GM18502 (cell line): Measurements from ENCODE around the gene MBD1.
A peak's percentile ranks its signal among the peaks of the same experiment; 100 is the strongest.
"Not testable (repeated sequence)": the region's sequence is repeated elsewhere in the genome, so short reads cannot be mapped to it uniquely, and the experiment has no call there.

ENCODE experiments used
- ATAC-seq: cut with Tn5 transposase; IDR thresholded peaks from one replicate; pipeline ENCODE4 v1.9.1; 2021; ENCODE audit warnings: mild to moderate bottlenecking; ENCODE audit not compliant: unreplicated experiment, poor library complexity

The MBD1 gene

GRCh38 chr18:50297621-50298442 is 16.5 kb upstream of the MBD1 start:
- peak; percentile 100 for ATAC-seq

DNA sequence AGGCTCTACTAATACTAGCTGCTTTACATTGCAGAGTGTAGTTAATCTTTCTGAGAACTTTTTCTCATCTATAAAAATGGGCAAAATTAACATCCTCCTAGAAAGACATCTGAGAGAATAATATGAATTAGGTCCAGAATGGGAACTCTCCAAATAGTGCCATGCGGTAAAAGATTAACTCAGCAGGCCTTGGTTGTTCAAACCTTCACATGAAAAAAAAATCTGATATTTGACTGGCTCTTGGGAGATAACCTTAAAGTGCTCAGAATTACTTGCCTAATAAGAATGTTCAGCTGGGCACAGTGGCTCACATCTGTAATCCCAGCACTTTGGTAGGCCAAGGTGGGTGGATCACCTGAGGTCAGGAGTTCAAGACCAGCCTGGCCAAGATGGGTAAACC is 11.7 kb upstream of the MBD1 start:
- ATAC-seq = no peak

DNA sequence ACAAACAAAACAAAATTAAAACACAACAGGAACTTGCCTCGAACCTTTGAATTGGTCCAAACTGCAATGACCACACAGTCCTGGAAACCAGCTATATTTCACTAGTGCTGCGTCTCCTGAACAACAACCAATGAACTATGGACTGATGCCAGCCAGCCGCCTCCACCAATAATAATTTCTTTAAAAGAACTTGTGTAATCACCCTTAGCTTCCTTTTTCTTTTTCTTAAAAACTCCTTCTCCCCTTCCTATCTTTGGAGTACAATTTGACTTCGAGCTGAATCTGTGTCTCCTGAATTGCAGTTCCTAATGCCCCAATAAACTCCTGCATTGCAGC is 7.8 kb upstream of the MBD1 start:
- ATAC-seq = no peak

DNA sequence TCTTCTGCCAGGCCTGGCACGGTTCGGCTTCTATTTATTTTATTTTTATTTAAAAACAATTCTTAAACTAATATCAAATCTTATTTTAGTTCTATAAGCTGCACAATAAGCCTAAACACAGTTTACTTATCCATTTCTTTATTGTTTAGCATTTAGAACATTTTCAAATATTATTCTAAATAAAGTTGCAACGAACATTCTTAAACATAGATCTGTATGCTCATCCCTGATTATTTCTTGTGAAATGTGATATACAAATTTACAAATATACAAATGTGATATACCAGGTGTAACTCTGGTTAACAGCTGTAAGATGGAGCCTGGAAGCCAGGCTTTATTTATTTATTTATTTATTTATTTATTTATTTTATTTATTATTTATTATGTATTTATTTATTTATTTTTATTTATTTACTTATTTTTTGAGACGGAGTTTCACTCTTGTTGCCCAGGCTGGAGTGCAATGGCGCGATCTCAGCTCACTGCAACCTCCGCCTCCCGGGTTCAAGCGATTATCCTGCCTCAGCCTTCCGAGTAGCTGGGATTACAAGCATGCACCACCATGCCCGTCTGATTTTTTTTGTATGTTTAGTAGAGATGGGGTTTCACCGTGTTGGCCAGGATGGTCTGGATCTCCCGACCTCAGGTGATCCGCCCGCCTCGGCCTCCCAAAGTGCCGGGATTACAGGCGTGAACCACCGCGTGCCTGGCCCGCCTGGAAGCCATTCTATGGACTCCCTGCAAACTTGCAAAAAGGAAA is 7.2 kb upstream of the MBD1 start:
- ATAC-seq = not testable (repeated sequence)

DNA sequence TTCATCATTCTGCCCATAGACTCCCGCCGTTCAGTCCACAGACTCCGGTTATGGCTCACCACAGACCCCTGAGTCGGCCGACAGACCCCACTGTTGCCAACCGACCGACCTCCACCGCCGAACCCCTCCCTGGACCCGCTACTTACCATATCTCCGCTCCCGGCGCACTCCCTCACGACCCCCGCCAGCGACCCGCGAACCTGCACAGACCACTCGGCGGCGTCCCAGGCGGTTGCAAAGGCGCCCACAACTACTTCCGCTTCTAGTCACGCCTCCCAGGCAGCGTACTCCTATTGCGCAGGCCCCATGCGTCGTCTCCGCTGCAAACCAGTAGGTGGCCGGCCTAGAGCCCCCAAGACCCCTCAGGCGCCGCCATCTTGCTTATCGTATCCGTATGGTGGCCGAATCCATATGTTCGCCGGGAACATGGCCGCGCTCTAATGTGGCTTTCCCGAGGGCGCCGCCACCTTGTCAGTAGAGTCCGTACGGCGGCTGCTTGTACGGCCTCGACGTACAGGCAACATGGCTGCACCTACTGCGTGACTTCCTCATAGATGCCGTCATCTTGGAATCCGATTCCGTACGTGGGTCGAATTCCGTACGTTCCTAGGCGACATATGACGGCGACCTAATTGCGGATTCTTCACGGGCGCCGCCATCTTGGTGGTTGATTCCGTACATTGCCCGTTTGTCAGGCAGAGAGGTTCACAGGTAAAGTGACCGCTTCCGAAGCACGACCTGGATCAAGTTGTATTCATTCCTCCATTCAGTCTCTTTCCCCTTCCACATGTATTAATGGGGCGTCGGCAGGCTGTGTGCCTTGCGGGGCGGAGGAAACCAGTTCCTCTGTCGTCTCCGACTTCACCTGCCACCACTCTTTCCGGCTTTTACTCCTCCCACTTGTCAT is 6.4 kb upstream of the MBD1 start, which contains the start of gene CXXC1:
CXXC1 (minus strand) TSS at position 252 of the 907 bp plus-strand sequence; CDS start at position 149, 103 bp downstream.
- peak; percentile 94 for ATAC-seq

GRCh38 chr18:50287028-50287440 is 5.7 kb upstream of the MBD1 start:
- no peak for ATAC-seq

GRCh38 chr18:50286391-50287027 is 5.2 kb upstream of the MBD1 start:
- no peak for ATAC-seq

GRCh38 chr18:50285631-50286321 is 4.5 kb upstream of the MBD1 start:
- ATAC-seq = no peak

- ATAC-seq = no peak
Measured at GRCh38 chr18:50285071-50285470, 3.7 kb upstream of the MBD1 start.

- ATAC-seq = no peak
Measured at GRCh38 chr18:50284255-50284885, 3.0 kb upstream of the MBD1 start.

- no peak for ATAC-seq
Measured at GRCh38 chr18:50283469-50284209, 2.3 kb upstream of the MBD1 start.

GRCh38 chr18:50282521-50283335 is 1.4 kb upstream of the MBD1 start:
- no peak for ATAC-seq

- no peak for ATAC-seq
Measured at GRCh38 chr18:50281972-50282520, 723 bp upstream of the MBD1 start.

DNA sequence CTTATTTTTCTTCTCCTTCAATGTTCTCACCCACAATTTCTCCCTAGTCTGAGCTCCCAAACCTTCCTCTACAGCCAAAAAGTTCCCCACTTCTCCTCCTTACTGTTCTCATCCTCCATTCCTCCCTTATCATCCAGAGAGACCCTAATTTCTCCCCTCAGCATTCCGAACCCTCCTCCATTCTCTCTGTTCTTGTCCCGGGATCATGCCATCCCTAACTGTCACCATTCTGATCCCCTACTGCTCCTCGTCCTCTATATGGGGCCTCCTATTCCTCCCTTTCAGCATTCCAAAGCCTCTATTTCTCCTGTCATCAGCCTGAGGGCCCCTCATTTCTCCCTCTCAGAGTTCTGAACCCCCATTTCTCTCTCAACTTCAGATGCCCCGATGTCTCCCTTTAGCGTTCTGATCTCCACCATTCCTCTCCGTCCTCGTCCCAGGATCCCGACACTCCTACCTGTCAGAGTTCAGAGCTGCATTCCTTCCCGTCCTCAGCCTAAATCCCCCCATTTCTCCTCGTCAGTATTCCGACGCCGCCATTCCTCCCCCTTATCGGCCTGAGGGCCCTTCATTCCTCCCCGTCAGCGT is 522 bp downstream of the MBD1 start:
- ATAC-seq = no peak

DNA sequence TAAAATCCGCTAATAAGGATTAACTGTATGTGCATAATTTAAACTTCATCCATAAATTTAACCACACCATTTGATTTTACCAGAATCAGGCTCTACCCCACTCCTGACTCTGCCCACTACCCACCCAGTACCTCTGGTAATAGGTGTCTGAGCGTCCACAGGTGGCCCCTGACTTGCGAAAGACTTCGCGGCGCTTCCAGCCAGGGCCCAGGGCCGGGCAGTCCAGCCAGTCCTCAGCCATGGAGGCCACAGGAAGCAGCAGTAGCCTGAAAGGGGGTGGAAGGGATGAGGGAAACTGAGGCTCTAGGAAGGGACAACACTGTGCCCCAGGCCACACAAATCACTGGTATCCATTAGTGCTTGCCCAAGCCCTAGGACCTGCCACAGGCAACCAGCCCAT is 1.6 kb downstream of the MBD1 start:
- ATAC-seq = no peak

- ATAC-seq = no peak
Measured at GRCh38 chr18:50277942-50278341, 3.4 kb downstream of the MBD1 start.

DNA sequence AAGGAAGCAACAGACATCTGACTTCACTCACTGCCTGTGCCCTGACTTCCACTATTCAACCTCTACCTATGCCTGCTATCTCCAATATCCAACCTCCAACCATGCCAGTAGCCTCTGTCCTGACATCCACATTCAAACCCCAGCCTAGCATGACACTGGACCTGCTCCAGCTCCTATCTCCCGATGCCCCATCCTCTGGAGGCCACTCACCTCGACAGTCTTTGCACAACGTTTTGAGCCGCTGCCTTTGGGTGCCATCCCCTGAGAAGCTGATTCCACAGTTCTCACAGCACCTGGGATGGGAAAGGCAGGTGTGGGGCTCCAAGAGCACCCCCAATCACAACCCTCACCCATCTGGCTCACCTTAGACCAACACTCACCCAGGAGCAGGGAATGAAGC is 4.9 kb downstream of the MBD1 start:
- ATAC-seq = no peak
